ENCODE measurements around the gene TOX3.

The TOX3 gene

GRCh38 chr16:52578007-52578828 lies 31.3 kb upstream of the TOX3 start:
- H3K27ac ChIP-seq (ENCODE audit: low read depth, low read length): no peak overlapping the region
- H3K4me3 ChIP-seq (ENCODE audit: low read depth, low read length): no peak overlapping the region
- no peak overlapping the region for H3K9ac ChIP-seq (ENCODE audit: low read depth, low read length)
- H3K36me3 ChIP-seq (ENCODE audit: control insufficient read depth, insufficient read depth, low read length): no peaks in the 10 kb centered on the region
- H3K27me3 ChIP-seq (ENCODE audit: control insufficient read depth, insufficient read depth, low read length): no peaks in the 10 kb centered on the region
- H3K9me3 ChIP-seq (ENCODE audit: control insufficient read depth, insufficient read depth, low read length): no peaks in the 10 kb centered on the region
- H3K4me1 ChIP-seq (ENCODE audit: control insufficient read depth, insufficient read depth, low read length): peaks cover 7% of the 10 kb centered on the region; the same call in 1 of the 2 replicates

- no peak overlapping the region for H3K4me3 ChIP-seq (ENCODE audit: low read depth, low read length)
- peaks cover 7% of the 10 kb centered on the region; the same call in 1 of the 2 replicates for H3K4me1 ChIP-seq (ENCODE audit: control insufficient read depth, insufficient read depth, low read length)
- H3K9ac ChIP-seq (ENCODE audit: low read depth, low read length): no peak overlapping the region
- H3K9me3 ChIP-seq (ENCODE audit: control insufficient read depth, insufficient read depth, low read length): no peaks in the 10 kb centered on the region
- no peak overlapping the region for H3K27ac ChIP-seq (ENCODE audit: low read depth, low read length)
- H3K36me3 ChIP-seq (ENCODE audit: control insufficient read depth, insufficient read depth, low read length): no peaks in the 10 kb centered on the region
- H3K27me3 ChIP-seq (ENCODE audit: control insufficient read depth, insufficient read depth, low read length): no peaks in the 10 kb centered on the region
These were observed 30.3 kb upstream of the TOX3 start for GRCh38 chr16:52577130-52577706.

GRCh38 chr16:52573365-52574299 lies 26.7 kb upstream of the TOX3 start:
- Histone ChIP-seq H3K9ac (ENCODE audit: low read depth, low read length) (no peak overlapping the region), H3K4me1 (ENCODE audit: control insufficient read depth, insufficient read depth, low read length) (peaks cover 4% of the 10 kb centered on the region; the same call in 1 of the 2 replicates), H3K36me3 (ENCODE audit: control insufficient read depth, insufficient read depth, low read length) (no peaks in the 10 kb centered on the region), H3K27ac (ENCODE audit: low read depth, low read length) (no peak overlapping the region), H3K9me3 (ENCODE audit: control insufficient read depth, insufficient read depth, low read length) (no peaks in the 10 kb centered on the region), H3K27me3 (ENCODE audit: control insufficient read depth, insufficient read depth, low read length) (no peaks in the 10 kb centered on the region), H3K4me3 (ENCODE audit: low read depth, low read length) (no peak overlapping the region)

GRCh38 chr16:52572656-52573055 lies 25.7 kb upstream of the TOX3 start:
- Histone ChIP-seq H3K4me3 (ENCODE audit: low read depth, low read length) (no peak overlapping the region), H3K9ac (ENCODE audit: low read depth, low read length) (no peak overlapping the region), H3K27me3 (ENCODE audit: control insufficient read depth, insufficient read depth, low read length) (no peaks in the 10 kb centered on the region), H3K9me3 (ENCODE audit: control insufficient read depth, insufficient read depth, low read length) (no peaks in the 10 kb centered on the region), H3K36me3 (ENCODE audit: control insufficient read depth, insufficient read depth, low read length) (no peaks in the 10 kb centered on the region), H3K4me1 (ENCODE audit: control insufficient read depth, insufficient read depth, low read length) (no peaks in the 10 kb centered on the region), H3K27ac (ENCODE audit: low read depth, low read length) (no peak overlapping the region)

GRCh38 chr16:52570495-52571091 lies 23.6 kb upstream of the TOX3 start:
- Histone ChIP-seq H3K27me3 (ENCODE audit: control insufficient read depth, insufficient read depth, low read length) (no peaks in the 10 kb centered on the region), H3K9me3 (ENCODE audit: control insufficient read depth, insufficient read depth, low read length) (no peaks in the 10 kb centered on the region), H3K4me3 (ENCODE audit: low read depth, low read length) (no peak overlapping the region), H3K9ac (ENCODE audit: low read depth, low read length) (no peak overlapping the region), H3K4me1 (ENCODE audit: control insufficient read depth, insufficient read depth, low read length) (no peaks in the 10 kb centered on the region), H3K36me3 (ENCODE audit: control insufficient read depth, insufficient read depth, low read length) (no peaks in the 10 kb centered on the region), H3K27ac (ENCODE audit: low read depth, low read length) (no peak overlapping the region)

- H3K9ac ChIP-seq (ENCODE audit: low read depth, low read length): no peak overlapping the region
- H3K27me3 ChIP-seq (ENCODE audit: control insufficient read depth, insufficient read depth, low read length): no peaks in the 10 kb centered on the region
- no peak overlapping the region for H3K27ac ChIP-seq (ENCODE audit: low read depth, low read length)
- no peaks in the 10 kb centered on the region for H3K36me3 ChIP-seq (ENCODE audit: control insufficient read depth, insufficient read depth, low read length)
- H3K4me1 ChIP-seq (ENCODE audit: control insufficient read depth, insufficient read depth, low read length): 0 out of 2 replicates have a peak, but pooled peaks cover 8% of the 10 kb centered on the region
- H3K9me3 ChIP-seq (ENCODE audit: control insufficient read depth, insufficient read depth, low read length): no peaks in the 10 kb centered on the region
- no peak overlapping the region for H3K4me3 ChIP-seq (ENCODE audit: low read depth, low read length)
These were observed 22.8 kb upstream of the TOX3 start for GRCh38 chr16:52569701-52570100.

- Histone ChIP-seq H3K4me3 (ENCODE audit: low read depth, low read length) (no peak overlapping the region), H3K4me1 (ENCODE audit: control insufficient read depth, insufficient read depth, low read length) (0 out of 2 replicates have a peak, but pooled peaks cover 10% of the 10 kb centered on the region), H3K9me3 (ENCODE audit: control insufficient read depth, insufficient read depth, low read length) (no peaks in the 10 kb centered on the region), H3K27me3 (ENCODE audit: control insufficient read depth, insufficient read depth, low read length) (no peaks in the 10 kb centered on the region), H3K36me3 (ENCODE audit: control insufficient read depth, insufficient read depth, low read length) (no peaks in the 10 kb centered on the region), H3K9ac (ENCODE audit: low read depth, low read length) (no peak overlapping the region), H3K27ac (ENCODE audit: low read depth, low read length) (no peak overlapping the region)
These were observed 22.2 kb upstream of the TOX3 start for GRCh38 chr16:52568983-52569690.

- Histone ChIP-seq H3K36me3 (ENCODE audit: control insufficient read depth, insufficient read depth, low read length) (no peaks in the 10 kb centered on the region), H3K27ac (ENCODE audit: low read depth, low read length) (no peak overlapping the region), H3K27me3 (ENCODE audit: control insufficient read depth, insufficient read depth, low read length) (no peaks in the 10 kb centered on the region), H3K9me3 (ENCODE audit: control insufficient read depth, insufficient read depth, low read length) (no peaks in the 10 kb centered on the region), H3K4me1 (ENCODE audit: control insufficient read depth, insufficient read depth, low read length) (0 out of 2 replicates have a peak, but pooled peaks cover 10% of the 10 kb centered on the region), H3K4me3 (ENCODE audit: low read depth, low read length) (no peak overlapping the region), H3K9ac (ENCODE audit: low read depth, low read length) (no peak overlapping the region)
These were observed 21.6 kb upstream of the TOX3 start for GRCh38 chr16:52568495-52568894.

GRCh38 chr16:52567193-52567592 lies 20.2 kb upstream of the TOX3 start:
- Histone ChIP-seq H3K4me1 (ENCODE audit: control insufficient read depth, insufficient read depth, low read length) (peaks cover 12% of the 10 kb centered on the region), H3K4me3 (ENCODE audit: low read depth, low read length) (no peak overlapping the region), H3K36me3 (ENCODE audit: control insufficient read depth, insufficient read depth, low read length) (no peaks in the 10 kb centered on the region), H3K9me3 (ENCODE audit: control insufficient read depth, insufficient read depth, low read length) (no peaks in the 10 kb centered on the region), H3K27ac (ENCODE audit: low read depth, low read length) (no peak overlapping the region), H3K27me3 (ENCODE audit: control insufficient read depth, insufficient read depth, low read length) (no peaks in the 10 kb centered on the region), H3K9ac (ENCODE audit: low read depth, low read length) (no peak overlapping the region)
